Limb (tissue), 2 donors: ENCODE measurements around the gene LILRA6.

Experiments
- DNase-seq, 2 donors: peaks; one replicate each; pipeline ENCODE4 v3.0.0-alpha.2; 2016; ENCODE audit errors: extremely low spot score in 2 of 2

The LILRA6 gene

GRCh38 chr19:54188215-54188871, 54.2 kb downstream of the LILRA6 start:
- DNase-seq = no peak

- DNase-seq = no peak
Observed at GRCh38 chr19:54186934-54187381, 55.6 kb downstream of the LILRA6 start.
